H9 (cell line): ENCODE results near the gene RUNX1. TPM values are rescaled to one million over a fixed set of nuclear protein-coding genes. Genes with fewer than 3 reads are reported as not detected.

Experiments
- DNase-seq: peaks from one replicate; pipeline ENCODE4 v3.0.0-alpha.2; 2017
- H2AFZ ChIP-seq: one replicate; pipeline ENCODE4 v1.6.1; 2013; ENCODE audit warnings: mild to moderate bottlenecking, low read length, control low read depth, moderate library complexity
- H2AK5ac ChIP-seq: 2 replicates; pipeline ENCODE4 v1.6.1; 2013; ENCODE audit warnings: low read length, control low read depth, mixed read lengths; ENCODE audit not compliant: insufficient read length
- H2BK120ac ChIP-seq: one replicate; pipeline ENCODE4 v1.6.1; 2013; ENCODE audit warnings: low read depth, mild to moderate bottlenecking, low read length, control low read depth, inconsistent platforms; ENCODE audit not compliant: poor library complexity, severe bottlenecking
- H2BK12ac ChIP-seq: 2 replicates; pipeline ENCODE4 v1.6.1; 2013; ENCODE audit warnings: low read length, control low read depth, mixed read lengths, low read depth; ENCODE audit not compliant: insufficient read length
- H2BK15ac ChIP-seq: 2 replicates; pipeline ENCODE4 v1.6.1; 2013; ENCODE audit warnings: low read depth, low read length, control low read depth
- H2BK20ac ChIP-seq: one replicate; pipeline ENCODE4 v1.6.1; 2013; ENCODE audit warnings: low read depth, mild to moderate bottlenecking, low read length, control low read depth, inconsistent platforms; ENCODE audit not compliant: poor library complexity, severe bottlenecking
- H2BK5ac ChIP-seq: 2 replicates; pipeline ENCODE4 v1.6.1; 2013; ENCODE audit warnings: low read length, control low read depth, mixed read lengths; ENCODE audit not compliant: insufficient read length
- H3K14ac ChIP-seq: 2 replicates; pipeline ENCODE4 v1.6.1; 2013; ENCODE audit warnings: low read length, control low read depth; ENCODE audit not compliant: insufficient read depth
- H3K18ac ChIP-seq: 2 replicates; pipeline ENCODE4 v1.6.1; 2013; ENCODE audit warnings: low read depth, mild to moderate bottlenecking, mixed read lengths, low read length, control low read depth; ENCODE audit not compliant: insufficient read length
- H3K23ac ChIP-seq: 2 replicates; pipeline ENCODE4 v1.6.1; 2013; ENCODE audit warnings: low read length, control low read depth, mixed read lengths, low read depth; ENCODE audit not compliant: insufficient read length
- H3K23me2 ChIP-seq: 2 replicates; pipeline ENCODE4 v1.6.1; 2013; ENCODE audit warnings: low read depth, mild to moderate bottlenecking, mixed read lengths, low read length, control low read depth; ENCODE audit not compliant: insufficient read length, poor library complexity, severe bottlenecking
- H3K27ac ChIP-seq: 2 replicates; pipeline ENCODE4 v1.5.1; 2013; ENCODE audit warnings: low read length, control low read depth, mixed read lengths, low read depth; ENCODE audit not compliant: insufficient read length
- H3K27me3 ChIP-seq: 2 replicates; pipeline ENCODE4 v1.6.1; 2013; ENCODE audit warnings: low read length, control low read depth, inconsistent platforms; ENCODE audit not compliant: insufficient read depth
- H3K4ac ChIP-seq: 2 replicates; pipeline ENCODE4 v1.6.1; 2013; ENCODE audit warnings: low read depth, mild to moderate bottlenecking, control low read depth, inconsistent platforms, low read length, moderate library complexity
- H3K4me1 ChIP-seq: 2 replicates; pipeline ENCODE4 v1.6.1; 2013; ENCODE audit warnings: low read length, control low read depth, inconsistent platforms; ENCODE audit not compliant: insufficient read depth
- H3K4me2 ChIP-seq: 2 replicates; pipeline ENCODE4 v1.6.1; 2013; ENCODE audit warnings: low read length, control low read depth, mixed read lengths; ENCODE audit not compliant: insufficient read length, insufficient read depth
- H3K56ac ChIP-seq: 2 replicates; pipeline ENCODE4 v1.6.1; 2013; ENCODE audit warnings: low read depth, mild to moderate bottlenecking, mixed read lengths, low read length, control low read depth; ENCODE audit not compliant: insufficient read length
- H3K79me1 ChIP-seq: 2 replicates; pipeline ENCODE4 v1.6.1; 2013; ENCODE audit warnings: low read depth, mild to moderate bottlenecking, moderate library complexity, low read length, control low read depth, inconsistent platforms; ENCODE audit not compliant: insufficient read depth, poor library complexity, severe bottlenecking
- H3K79me2 ChIP-seq: 2 replicates; pipeline ENCODE4 v1.6.1; 2013; ENCODE audit warnings: low read length, control low read depth, inconsistent platforms; ENCODE audit not compliant: insufficient read depth
- H3K9ac ChIP-seq: 2 replicates; pipeline ENCODE4 v1.6.1; 2013; ENCODE audit warnings: low read length, control low read depth, mixed read lengths; ENCODE audit not compliant: insufficient read length; ENCODE audit errors: extremely low read depth
- H3K9me3 ChIP-seq: one replicate; pipeline ENCODE4 v1.6.1; 2013; ENCODE audit warnings: low read depth, low read length, inconsistent platforms; ENCODE audit not compliant: control insufficient read depth
- H3T11ph ChIP-seq: one replicate; pipeline ENCODE4 v1.6.1; 2013; ENCODE audit warnings: mild to moderate bottlenecking, low read length, control low read depth, inconsistent platforms
- H4K20me1 ChIP-seq: one replicate; pipeline ENCODE4 v1.6.1; 2013; ENCODE audit not compliant: control insufficient read depth, insufficient read length, insufficient read depth
- H4K5ac ChIP-seq: 2 replicates; pipeline ENCODE4 v1.6.1; 2013; ENCODE audit warnings: low read depth, mild to moderate bottlenecking, mixed read lengths, low read length, control low read depth; ENCODE audit not compliant: insufficient read length
- H4K8ac ChIP-seq: replicated peaks from 2 replicates; pipeline ENCODE4 v1.6.1; 2013; ENCODE audit warnings: low read length, control low read depth, mixed read lengths, low read depth; ENCODE audit not compliant: insufficient read length
- H4K91ac ChIP-seq: 2 replicates; pipeline ENCODE4 v1.6.1; 2013; ENCODE audit warnings: low read depth, mild to moderate bottlenecking, moderate library complexity, mixed read lengths, low read length, control low read depth; ENCODE audit not compliant: insufficient read length
- H3K27ac Mint-ChIP-seq, 3 experiments: 2 replicates in 2 of 3; 3 replicates in 1 of 3; pipeline ENCODE4 v1.8.0; 2020 to 2021; ENCODE audit warnings: mixed read lengths in 3 of 3, mild to moderate bottlenecking in 1 of 3, moderate library complexity in 1 of 3
- H3K27me3 Mint-ChIP-seq: 2 replicates; pipeline ENCODE4 v1.8.0; 2021; ENCODE audit warnings: low read depth, mild to moderate bottlenecking, moderate library complexity, mixed read lengths
- H3K36me3 Mint-ChIP-seq, 3 experiments: 2 replicates in 2 of 3; 3 replicates in 1 of 3; pipeline ENCODE4 v1.8.0; 2020 to 2021; ENCODE audit warnings: low read depth in 3 of 3, mixed read lengths in 3 of 3; ENCODE audit not compliant: insufficient read depth in 1 of 3
- H3K4me1 Mint-ChIP-seq, 2 experiments: 2 replicates each; pipeline ENCODE4 v1.8.0; 2020; ENCODE audit warnings: mixed read lengths in 2 of 2
- H3K4me3 Mint-ChIP-seq, 2 experiments: 2 replicates in 1 of 2; 3 replicates in 1 of 2; pipeline ENCODE4 v1.8.0; 2020 to 2021; ENCODE audit warnings: mild to moderate bottlenecking in 2 of 2, mixed read lengths in 2 of 2, moderate library complexity in 1 of 2
- H3K9me3 Mint-ChIP-seq, 2 experiments: 2 replicates in 1 of 2; 3 replicates in 1 of 2; pipeline ENCODE4 v1.8.0; 2020; ENCODE audit warnings: mild to moderate bottlenecking in 2 of 2, mixed read lengths in 2 of 2, moderate library complexity in 1 of 2
- WGBS: extraction: QIAGEN DNeasy Blood & Tissue Kit; methylation state at CpG from one replicate; pipeline ENCODE4 v1.1.7; 2013; ENCODE audit warnings: missing lambda C conversion rate, low lambda C conversion rate, mixed read lengths; ENCODE audit not compliant: insufficient read length; ENCODE audit errors: extremely low coverage; 5-methylcytosine and 5-hydroxymethylcytosine counted together
- total RNA-seq: library from RNA; stranded (reverse); gene quantifications from 2 replicates; pipeline ENCODE4 v1.2.1, GENCODE V29; 2021
- TF ChIP-seq, protein P1 (sequence below): fragments of 200-600 bp; sonication (generic); conservative IDR thresholded peaks from 3 replicates; pipeline ENCODE4 v1.8.0; 2021; ENCODE audit warnings: antibody characterized with exemption, mild to moderate bottlenecking

Gene RUNX1
- total RNA-seq, 1 experiment from 2014 or later, result 0.72 TPM

DNA sequence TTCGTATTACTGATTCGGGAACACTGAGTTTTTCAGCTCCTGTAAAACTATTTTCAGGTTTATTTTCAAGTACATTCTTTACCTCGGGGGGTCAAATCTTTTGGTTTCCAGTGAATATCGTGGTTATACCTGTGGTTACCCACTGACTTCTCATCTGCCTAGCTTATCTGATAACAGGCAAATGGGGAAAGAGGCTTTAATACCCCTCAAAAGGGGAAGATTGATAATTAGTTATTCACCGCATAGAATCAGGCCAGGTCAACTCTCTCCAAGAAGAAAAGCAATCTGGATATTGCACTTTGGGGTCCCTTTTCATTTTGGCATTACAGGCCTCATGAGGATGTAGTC is 23.0 kb downstream of the RUNX1 start:
- H3K4me3 Mint-ChIP-seq, result no peak overlapping the region

More for the DNA sequence above, 23.0 kb downstream of the RUNX1 start:
- peaks cover 22 to 33% of the 10 kb centered on the region in 2 experiments for H3K4me1 Mint-ChIP-seq
- Histone ChIP-seq H4K5ac (no peak overlapping the region), H2BK20ac (no peak overlapping the region), H2BK12ac (no peak overlapping the region), H3K14ac (no peak overlapping the region), H3K9me3 (no peaks in the 10 kb centered on the region), H3K79me1 (no peaks in the 10 kb centered on the region), H3K23ac (no peak overlapping the region), H2AFZ (no peak overlapping the region), H3K18ac (no peak overlapping the region), H3K27me3 (no peaks in the 10 kb centered on the region), H3K4me1 (no peaks in the 10 kb centered on the region; the same call in 1 of the 2 replicates), H3T11ph (no peak overlapping the region), H4K20me1 (no peaks in the 10 kb centered on the region), H3K79me2 (no peaks in the 10 kb centered on the region), H3K23me2 (peaks cover 4% of the 10 kb centered on the region), H2BK120ac (no peak overlapping the region), H4K8ac (no peak overlapping the region), H3K9ac (no peak overlapping the region), H2AK5ac (no peak overlapping the region), H2BK5ac (no peak overlapping the region), H3K4me2 (no peak overlapping the region), H3K56ac (no peak overlapping the region), H3K27ac (no peak overlapping the region), H4K91ac (no peak overlapping the region), H2BK15ac (no peak overlapping the region), H3K4ac (no peak overlapping the region)
- no peak for DNase-seq
- TF ChIP-seq, protein P1, sequence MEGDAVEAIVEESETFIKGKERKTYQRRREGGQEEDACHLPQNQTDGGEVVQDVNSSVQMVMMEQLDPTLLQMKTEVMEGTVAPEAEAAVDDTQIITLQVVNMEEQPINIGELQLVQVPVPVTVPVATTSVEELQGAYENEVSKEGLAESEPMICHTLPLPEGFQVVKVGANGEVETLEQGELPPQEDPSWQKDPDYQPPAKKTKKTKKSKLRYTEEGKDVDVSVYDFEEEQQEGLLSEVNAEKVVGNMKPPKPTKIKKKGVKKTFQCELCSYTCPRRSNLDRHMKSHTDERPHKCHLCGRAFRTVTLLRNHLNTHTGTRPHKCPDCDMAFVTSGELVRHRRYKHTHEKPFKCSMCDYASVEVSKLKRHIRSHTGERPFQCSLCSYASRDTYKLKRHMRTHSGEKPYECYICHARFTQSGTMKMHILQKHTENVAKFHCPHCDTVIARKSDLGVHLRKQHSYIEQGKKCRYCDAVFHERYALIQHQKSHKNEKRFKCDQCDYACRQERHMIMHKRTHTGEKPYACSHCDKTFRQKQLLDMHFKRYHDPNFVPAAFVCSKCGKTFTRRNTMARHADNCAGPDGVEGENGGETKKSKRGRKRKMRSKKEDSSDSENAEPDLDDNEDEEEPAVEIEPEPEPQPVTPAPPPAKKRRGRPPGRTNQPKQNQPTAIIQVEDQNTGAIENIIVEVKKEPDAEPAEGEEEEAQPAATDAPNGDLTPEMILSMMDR, result no peak
- peaks cover 0 to 5% of the 10 kb centered on the region in 2 experiments; a peak in 1 of 5 replicates for H3K9me3 Mint-ChIP-seq
- WGBS, result no CpG with 5 or more reads among the region's 5 CpGs
- H3K36me3 Mint-ChIP-seq, result no peaks in the 10 kb centered on the region
- H3K27ac Mint-ChIP-seq, result no peak overlapping the region
- H3K27me3 Mint-ChIP-seq, result peaks cover 13% of the 10 kb centered on the region
